GM23338 (cell line): Measurements from ENCODE around the gene OR8D1.
A peak's percentile ranks its signal among the peaks of the same experiment; 100 is the strongest.

Source experiments
- CREB1 ChIP-seq: fragments of 250-450 bp; sonication (Bioruptor Pico); IDR thresholded peaks from 2 replicates; pipeline ENCODE4 v1.5.0; 2020; ENCODE audit warnings: low read depth, mild to moderate bottlenecking, moderate library complexity
- EZH2 ChIP-seq: fragments of 200-600 bp; sonication (generic); IDR thresholded peaks from one replicate; pipeline ENCODE4 v1.8.0; 2017; ENCODE audit warnings: antibody characterized with exemption, mild to moderate bottlenecking, low read depth; ENCODE audit not compliant: unreplicated experiment
- EZH2phosphoT487 ChIP-seq: fragments of 200-600 bp; sonication (generic); IDR thresholded peaks from one replicate; pipeline ENCODE4 v1.8.1; 2018; ENCODE audit warnings: antibody characterized with exemption; ENCODE audit not compliant: unreplicated experiment
- JUNB ChIP-seq: IDR thresholded peaks from one replicate; pipeline ENCODE4 v1.6.1; 2016; ENCODE audit warnings: antibody characterized with exemption; ENCODE audit not compliant: unreplicated experiment
- NANOG ChIP-seq: IDR thresholded peaks from 2 replicates; pipeline ENCODE4 v1.6.1; 2016; ENCODE audit warnings: antibody characterized with exemption, borderline replicate concordance
- POLR2AphosphoS5 ChIP-seq: IDR thresholded peaks from 2 replicates; pipeline ENCODE4 v1.6.1; 2016; ENCODE audit warnings: antibody characterized with exemption, low read depth
- ZNF114 ChIP-seq: fragments of 250-450 bp; sonication (Bioruptor Pico); IDR thresholded peaks from 2 replicates; pipeline ENCODE4 v1.5.0; 2020; ENCODE audit warnings: mild to moderate bottlenecking, moderate library complexity
- ZNF331 ChIP-seq: fragments of 250-450 bp; sonication (Bioruptor Pico); IDR thresholded peaks from 2 replicates; pipeline ENCODE4 v1.5.0; 2020; ENCODE audit warnings: low read depth, mild to moderate bottlenecking, moderate library complexity
- TF ChIP-seq, protein P1 (sequence below), 2 experiments: fragments of 200-600 bp in 1 of 2; sonication (generic) in 1 of 2; conservative IDR thresholded peaks; 2 replicates each; pipeline versions ENCODE4 v1.5.1 to v1.6.1; 2016 to 2017; ENCODE audit warnings: antibody characterized with exemption in 2 of 2, low read depth in 2 of 2, mild to moderate bottlenecking in 2 of 2, moderate library complexity in 1 of 2
- TF ChIP-seq, protein P2 (sequence below): IDR thresholded peaks from one replicate; pipeline ENCODE4 v1.6.1; 2018; ENCODE audit warnings: antibody characterized with exemption; ENCODE audit not compliant: unreplicated experiment

DNA sequence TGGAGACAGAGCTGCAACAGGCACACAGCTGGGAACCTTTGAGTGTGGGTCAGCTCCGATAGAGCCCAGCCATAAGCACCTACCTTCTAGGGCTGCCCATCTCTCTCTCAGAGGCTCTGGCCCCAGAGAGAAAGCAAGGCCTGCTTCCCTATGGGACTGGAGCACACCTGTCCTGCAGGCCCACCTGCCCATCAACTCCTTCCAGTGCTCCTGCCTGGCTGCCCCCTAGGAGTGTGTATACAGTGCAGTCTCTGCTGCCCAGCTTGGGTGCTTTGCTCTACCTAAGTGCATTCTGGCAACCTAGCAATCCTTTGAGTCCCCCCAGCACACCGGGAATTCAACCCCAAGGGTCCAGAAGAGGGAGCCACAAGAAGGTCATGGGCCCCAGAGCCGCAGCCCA, 36.5 kb downstream of the OR8D1 start:
- TF ChIP-seq, protein P1, sequence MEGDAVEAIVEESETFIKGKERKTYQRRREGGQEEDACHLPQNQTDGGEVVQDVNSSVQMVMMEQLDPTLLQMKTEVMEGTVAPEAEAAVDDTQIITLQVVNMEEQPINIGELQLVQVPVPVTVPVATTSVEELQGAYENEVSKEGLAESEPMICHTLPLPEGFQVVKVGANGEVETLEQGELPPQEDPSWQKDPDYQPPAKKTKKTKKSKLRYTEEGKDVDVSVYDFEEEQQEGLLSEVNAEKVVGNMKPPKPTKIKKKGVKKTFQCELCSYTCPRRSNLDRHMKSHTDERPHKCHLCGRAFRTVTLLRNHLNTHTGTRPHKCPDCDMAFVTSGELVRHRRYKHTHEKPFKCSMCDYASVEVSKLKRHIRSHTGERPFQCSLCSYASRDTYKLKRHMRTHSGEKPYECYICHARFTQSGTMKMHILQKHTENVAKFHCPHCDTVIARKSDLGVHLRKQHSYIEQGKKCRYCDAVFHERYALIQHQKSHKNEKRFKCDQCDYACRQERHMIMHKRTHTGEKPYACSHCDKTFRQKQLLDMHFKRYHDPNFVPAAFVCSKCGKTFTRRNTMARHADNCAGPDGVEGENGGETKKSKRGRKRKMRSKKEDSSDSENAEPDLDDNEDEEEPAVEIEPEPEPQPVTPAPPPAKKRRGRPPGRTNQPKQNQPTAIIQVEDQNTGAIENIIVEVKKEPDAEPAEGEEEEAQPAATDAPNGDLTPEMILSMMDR (conservative IDR thresholded peaks at IDR 0.05; ENCODE audit: low read depth in 2 of 2), result peak in 1 of 2 experiments; percentile 24; a peak in 2 of 4 replicates
- TF ChIP-seq ZNF114, result no peak
- TF ChIP-seq EZH2, result no peak
- TF ChIP-seq POLR2AphosphoS5, result no peak
- TF ChIP-seq EZH2phosphoT487, result no peak
- TF ChIP-seq CREB1 (CRISPR knock-in tag), result no peak
- TF ChIP-seq, protein P2, sequence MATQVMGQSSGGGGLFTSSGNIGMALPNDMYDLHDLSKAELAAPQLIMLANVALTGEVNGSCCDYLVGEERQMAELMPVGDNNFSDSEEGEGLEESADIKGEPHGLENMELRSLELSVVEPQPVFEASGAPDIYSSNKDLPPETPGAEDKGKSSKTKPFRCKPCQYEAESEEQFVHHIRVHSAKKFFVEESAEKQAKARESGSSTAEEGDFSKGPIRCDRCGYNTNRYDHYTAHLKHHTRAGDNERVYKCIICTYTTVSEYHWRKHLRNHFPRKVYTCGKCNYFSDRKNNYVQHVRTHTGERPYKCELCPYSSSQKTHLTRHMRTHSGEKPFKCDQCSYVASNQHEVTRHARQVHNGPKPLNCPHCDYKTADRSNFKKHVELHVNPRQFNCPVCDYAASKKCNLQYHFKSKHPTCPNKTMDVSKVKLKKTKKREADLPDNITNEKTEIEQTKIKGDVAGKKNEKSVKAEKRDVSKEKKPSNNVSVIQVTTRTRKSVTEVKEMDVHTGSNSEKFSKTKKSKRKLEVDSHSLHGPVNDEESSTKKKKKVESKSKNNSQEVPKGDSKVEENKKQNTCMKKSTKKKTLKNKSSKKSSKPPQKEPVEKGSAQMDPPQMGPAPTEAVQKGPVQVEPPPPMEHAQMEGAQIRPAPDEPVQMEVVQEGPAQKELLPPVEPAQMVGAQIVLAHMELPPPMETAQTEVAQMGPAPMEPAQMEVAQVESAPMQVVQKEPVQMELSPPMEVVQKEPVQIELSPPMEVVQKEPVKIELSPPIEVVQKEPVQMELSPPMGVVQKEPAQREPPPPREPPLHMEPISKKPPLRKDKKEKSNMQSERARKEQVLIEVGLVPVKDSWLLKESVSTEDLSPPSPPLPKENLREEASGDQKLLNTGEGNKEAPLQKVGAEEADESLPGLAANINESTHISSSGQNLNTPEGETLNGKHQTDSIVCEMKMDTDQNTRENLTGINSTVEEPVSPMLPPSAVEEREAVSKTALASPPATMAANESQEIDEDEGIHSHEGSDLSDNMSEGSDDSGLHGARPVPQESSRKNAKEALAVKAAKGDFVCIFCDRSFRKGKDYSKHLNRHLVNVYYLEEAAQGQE, result no peak
- no peak for TF ChIP-seq ZNF331 (CRISPR knock-in tag)
- TF ChIP-seq JUNB, result no peak
- no peak for TF ChIP-seq NANOG
